Left lung (tissue), 10 donors: ENCODE measurements around the gene MFGE8. TPM values are rescaled to one million over a fixed set of nuclear protein-coding genes. Genes with fewer than 3 reads are reported as not detected.

Experiments used
- ATAC-seq: fragments of 200-7000 bp; cut with Tn5 transposase; one replicate; pipeline ENCODE4 v1.9.1; 2020; ENCODE audit warnings: moderate library complexity
- DNase-seq, 4 donors: peaks; one replicate each; pipeline ENCODE4 v3.0.0-alpha.2; 2013 to 2020
- H3K27ac ChIP-seq, 2 donors: fragments of 200-600 bp; sonication (generic) in 1 of 2; one replicate each; pipeline versions ENCODE4 v1.5.0 to v1.8.0; 2020 to 2021
- H3K27me3 ChIP-seq, 2 donors: fragments of 200-600 bp; sonication (generic) in 1 of 2; one replicate each; pipeline versions ENCODE4 v1.5.0 to v1.8.0; 2020 to 2021
- H3K36me3 ChIP-seq, 2 donors: fragments of 200-600 bp; sonication (generic) in 1 of 2; one replicate each; pipeline versions ENCODE4 v1.5.0 to v1.8.0; 2020 to 2021
- H3K4me1 ChIP-seq, 2 donors: fragments of 200-600 bp; one replicate each; pipeline ENCODE4 v1.8.0; 2021
- H3K4me3 ChIP-seq, 2 donors: fragments of 200-600 bp; sonication (generic) in 1 of 2; one replicate each; pipeline versions ENCODE4 v1.5.0 to v1.8.0; 2020 to 2021; ENCODE audit warnings: mild to moderate bottlenecking in 1 of 2
- H3K9me3 ChIP-seq, 2 donors: fragments of 200-600 bp; sonication (generic) in 1 of 2; one replicate each; pipeline versions ENCODE4 v1.5.0 to v1.8.0; 2020 to 2021
- CTCF ChIP-seq, 2 donors: fragments of 200-600 bp; sonication (generic) in 1 of 2; IDR thresholded peaks; one replicate each; pipeline versions ENCODE4 v1.5.0 to v1.8.0; 2021; ENCODE audit warnings: antibody characterized with exemption in 2 of 2
- intact Hi-C, 2 donors: fragments of 100-400 bp; cut with DNase I; formaldehyde crosslinking; loops; one replicate each; pipeline versions ENCODE4 v1.11.2 to v1.14.2; 2022
- polyA plus RNA-seq, 6 donors: library from polyadenylated mRNA; unstranded; fragments of 120-200 nt; gene quantifications; one replicate each; pipeline ENCODE4 v1.2.1, GENCODE V29; 2013; ENCODE audit not compliant: insufficient read length in 6 of 6
- total RNA-seq, 2 donors: library from RNA; stranded (reverse); fragmentation: NEBNext Ultra II Directional; extraction: Animal tissue kit (Norgen Biotek cat#: 25700); gene quantifications; one replicate each; pipeline ENCODE4 v1.2.1, GENCODE V29; 2021
- donor health status: DM: no; HTN: yes; CAD: no.
- donor health status: DM: no; HTN: no; CAD: no.

Gene MFGE8
- total and polyA plus RNA-seq, 8 donors: 103 to 150 (median 133) TPM

GRCh38 chr15:88900309-88900981 lies 12.7 kb downstream of the MFGE8 start:
- H3K4me1 ChIP-seq: peaks cover 5 to 28% of the 10 kb centered on the region in 2 donors
- H3K27ac ChIP-seq: no peak overlapping the region
- H3K4me3 ChIP-seq: no peak overlapping the region
- H3K9me3 ChIP-seq: no peaks in the 10 kb centered on the region
- intact Hi-C loops: loop anchor here in 1 of 2 donors (10.0 kb wide), 2 partner anchors 114 to 274 kb away; no protein-coding TSS in a partner anchor
- H3K36me3 ChIP-seq: peaks cover 0 to 11% of the 10 kb centered on the region in 2 donors
- DNase-seq: peak in 1 of 4 donors; percentile 69
- TF ChIP-seq CTCF (IDR thresholded peaks at IDR 0.05): no peak
- no peak for ATAC-seq
- H3K27me3 ChIP-seq: peaks cover 0 to 14% of the 10 kb centered on the region in 2 donors

GRCh38 chr15:88899251-88899650 lies 13.9 kb downstream of the MFGE8 start:
- Histone ChIP-seq H3K4me1 (peaks cover 17 to 30% of the 10 kb centered on the region in 2 donors), H3K27ac (no peak overlapping the region), H3K27me3 (peaks cover 4 to 26% of the 10 kb centered on the region in 2 donors), H3K9me3 (no peaks in the 10 kb centered on the region), H3K4me3 (no peak overlapping the region), H3K36me3 (peaks cover 0 to 11% of the 10 kb centered on the region in 2 donors)
- TF ChIP-seq CTCF (IDR thresholded peaks at IDR 0.05): no peak
- ATAC-seq: no peak
- DNase-seq: peak in 1 of 4 donors; percentile 43
- intact Hi-C loops: no loop called here

GRCh38 chr15:88898736-88899135 lies 14.4 kb downstream of the MFGE8 start:
- no peak for TF ChIP-seq CTCF (IDR thresholded peaks at IDR 0.05)
- DNase-seq (peak in 1 of 4 donors; percentile 55), ATAC-seq (no peak)
- H3K27me3 ChIP-seq: peaks cover 4 to 32% of the 10 kb centered on the region in 2 donors
- intact Hi-C loops: no loop called here
- H3K36me3 ChIP-seq: peaks cover 0 to 11% of the 10 kb centered on the region in 2 donors
- no peaks in the 10 kb centered on the region for H3K9me3 ChIP-seq
- H3K4me3 ChIP-seq: no peak overlapping the region
- no peak overlapping the region for H3K27ac ChIP-seq
- H3K4me1 ChIP-seq: peaks cover 20 to 33% of the 10 kb centered on the region in 2 donors

GRCh38 chr15:88897456-88898194 lies 15.6 kb downstream of the MFGE8 start:
- ATAC-seq (peak; percentile 92), DNase-seq (peak; percentile 68 to 90 (median 88))
- Histone ChIP-seq H3K36me3 (peaks cover 0 to 10% of the 10 kb centered on the region in 2 donors), H3K9me3 (no peaks in the 10 kb centered on the region), H3K4me3 (no peak overlapping the region), H3K27me3 (peaks cover 4 to 38% of the 10 kb centered on the region in 2 donors), H3K27ac (no peak overlapping the region), H3K4me1 (peaks cover 20 to 33% of the 10 kb centered on the region in 2 donors)
- intact Hi-C loops: no loop called here
- peak; percentile 40 for TF ChIP-seq CTCF (IDR thresholded peaks at IDR 0.05)

GRCh38 chr15:88897142-88897455 lies 16.1 kb downstream of the MFGE8 start:
- Histone ChIP-seq H3K36me3 (peaks cover 0 to 5% of the 10 kb centered on the region in 2 donors), H3K27me3 (peaks cover 4 to 38% of the 10 kb centered on the region in 2 donors), H3K4me1 (peaks cover 20 to 33% of the 10 kb centered on the region in 2 donors), H3K9me3 (no peaks in the 10 kb centered on the region), H3K27ac (no peak overlapping the region), H3K4me3 (no peak overlapping the region)
- no peak for TF ChIP-seq CTCF (IDR thresholded peaks at IDR 0.05)
- DNase-seq (no peak), ATAC-seq (no peak)
- intact Hi-C loops: no loop called here
